GM12801 (cell line): ENCODE results near the gene TGFB2.

Experiments used
- CTCF ChIP-seq: IDR thresholded peaks from one replicate; pipeline ENCODE4 v1.5.1; 2011; ENCODE audit warnings: control low read depth; ENCODE audit not compliant: insufficient read length; ENCODE audit errors: extremely low read depth

TGFB2 gene

GRCh38 chr1:218456444-218456843 lies 111.3 kb downstream of the TGFB2 start:
- TF ChIP-seq CTCF, result no peak

- TF ChIP-seq CTCF, result no peak
Measured at GRCh38 chr1:218459450-218459849, 114.3 kb downstream of the TGFB2 start.

- TF ChIP-seq CTCF, result no peak
Measured at GRCh38 chr1:218459878-218460711, 115.0 kb downstream of the TGFB2 start.

- TF ChIP-seq CTCF, result no peak
Measured at GRCh38 chr1:218461351-218461750, 116.2 kb downstream of the TGFB2 start.

- no peak for TF ChIP-seq CTCF
Measured at GRCh38 chr1:218462116-218462515, 117.0 kb downstream of the TGFB2 start.

- no peak for TF ChIP-seq CTCF
Measured at GRCh38 chr1:218462587-218462986, 117.5 kb downstream of the TGFB2 start.

GRCh38 chr1:218463194-218464156 lies 118.3 kb downstream of the TGFB2 start:
- no peak for TF ChIP-seq CTCF
